22Rv1 (cell line): ENCODE results near the gene COL9A3.

Experiments
- CTCF ChIP-seq: fragments of 450-650 bp; IDR thresholded peaks from 2 replicates; pipeline ENCODE4 v1.5.1; 2017; ENCODE audit warnings: mild to moderate bottlenecking
- ZFX ChIP-seq: fragments of 450-650 bp; IDR thresholded peaks from 2 replicates; pipeline ENCODE4 v1.6.1; 2017; ENCODE audit warnings: antibody characterized with exemption, borderline replicate concordance

- TF ChIP-seq CTCF (no peak), ZFX (no peak)
Observed at GRCh38 chr20:62804021-62804626, 12.7 kb upstream of the COL9A3 start.
